Muscle layer of colon (tissue), 2 donors: ENCODE results near the gene DLG1.
"Not testable (repeated sequence)": the region's sequence is repeated elsewhere in the genome, so short reads cannot be mapped to it uniquely, and the experiment has no call there.

Experiments used
- H3K27ac ChIP-seq: one replicate; pipeline ENCODE4 v1.7.0; 2013; ENCODE audit warnings: low read depth, mild to moderate bottlenecking, low read length, moderate library complexity
- H3K27me3 ChIP-seq, 2 donors: one replicate each; pipeline ENCODE4 v1.7.0; 2013; ENCODE audit warnings: low read length in 2 of 2, mild to moderate bottlenecking in 2 of 2; ENCODE audit not compliant: insufficient read depth in 2 of 2, control insufficient read depth in 1 of 2
- H3K36me3 ChIP-seq: one replicate; pipeline ENCODE4 v1.7.0; 2013; ENCODE audit warnings: mild to moderate bottlenecking, low read length; ENCODE audit not compliant: insufficient read depth
- H3K4me1 ChIP-seq: one replicate; pipeline ENCODE4 v1.7.0; 2013; ENCODE audit warnings: mild to moderate bottlenecking, low read length; ENCODE audit not compliant: insufficient read depth
- H3K4me3 ChIP-seq, 2 donors: one replicate each; pipeline ENCODE4 v1.7.0; 2013; ENCODE audit warnings: low read length in 2 of 2, low read depth in 1 of 2, mild to moderate bottlenecking in 1 of 2, moderate library complexity in 1 of 2
- H3K9ac ChIP-seq: one replicate; pipeline ENCODE4 v1.7.0; 2013; ENCODE audit warnings: low read length
- H3K9me3 ChIP-seq: one replicate; pipeline ENCODE4 v1.7.0; 2013; ENCODE audit warnings: mild to moderate bottlenecking, low read length
- donor health status: abdominal sarcoma.
- donor health status: Adenocarcinoma of cecum.

The DLG1 gene

DNA sequence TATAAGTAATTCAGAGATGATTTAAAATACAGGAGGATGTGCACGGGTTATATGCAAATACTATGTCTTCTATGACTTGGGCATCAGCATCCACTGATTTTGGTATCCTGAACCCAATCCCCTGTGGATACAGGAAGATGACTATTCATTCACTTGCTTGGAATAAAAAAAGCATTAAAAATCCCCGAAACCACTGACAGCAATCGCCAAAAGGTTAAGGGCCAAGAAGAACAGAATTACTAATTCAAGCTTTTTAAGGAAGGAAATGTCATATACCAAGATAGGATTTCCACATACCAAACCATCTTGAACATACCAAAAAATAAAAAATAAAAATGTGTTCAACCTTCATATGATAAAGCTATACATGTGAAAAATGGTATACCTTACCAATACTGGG is 93.7 kb downstream of the DLG1 start:
- Histone ChIP-seq H3K4me3 (no peak overlapping the region), H3K9me3 (no peaks in the 10 kb centered on the region), H3K9ac (no peak overlapping the region), H3K27me3 (no peaks in the 10 kb centered on the region), H3K4me1 (peaks cover 31% of the 10 kb centered on the region), H3K27ac (no peak overlapping the region), H3K36me3 (no peaks in the 10 kb centered on the region)

DNA sequence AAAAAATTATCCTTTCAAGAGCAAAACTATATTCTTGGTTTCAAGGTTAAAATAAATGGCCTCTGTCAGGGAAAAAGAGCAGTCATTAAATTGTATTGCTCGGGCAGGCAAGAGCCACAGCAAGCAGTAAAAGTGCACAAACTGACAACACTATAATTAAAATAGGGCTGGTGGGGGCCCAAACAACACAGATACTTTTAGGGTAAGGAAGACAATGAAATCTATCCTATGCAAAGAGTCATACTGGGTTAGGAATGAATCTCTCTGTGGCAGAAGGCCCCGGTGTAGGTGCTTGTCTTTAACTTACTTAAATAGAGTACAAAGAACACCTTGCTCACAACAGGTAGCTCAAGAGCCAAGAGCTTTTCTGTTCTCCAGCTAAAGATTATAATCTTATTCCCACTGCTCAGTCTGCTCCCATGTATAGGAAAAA is 94.7 kb downstream of the DLG1 start:
- Histone ChIP-seq H3K9me3 (no peaks in the 10 kb centered on the region), H3K27me3 (no peaks in the 10 kb centered on the region), H3K4me3 (no peak overlapping the region), H3K9ac (no peak overlapping the region), H3K36me3 (no peaks in the 10 kb centered on the region), H3K27ac (no peak overlapping the region), H3K4me1 (peaks cover 26% of the 10 kb centered on the region)

DNA sequence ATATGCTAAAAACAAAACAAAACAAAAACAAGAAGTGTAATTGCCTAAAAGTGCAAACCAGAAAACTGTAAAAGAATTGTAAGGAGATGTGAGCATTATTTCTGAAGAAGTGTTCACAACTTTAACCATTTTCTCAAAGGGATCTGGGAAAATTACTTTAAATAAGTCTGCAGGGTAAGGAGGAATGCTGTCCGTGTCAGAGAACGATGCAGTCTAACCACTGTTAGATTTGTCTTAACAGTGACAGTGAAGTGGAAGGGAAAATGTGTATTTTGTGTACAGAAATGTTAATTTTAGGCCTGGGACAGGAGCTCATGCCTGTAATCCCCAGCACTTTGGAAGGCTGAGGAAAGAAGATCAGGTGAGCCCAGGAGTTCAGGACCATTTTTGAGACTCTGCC is 95.7 kb downstream of the DLG1 start:
- Histone ChIP-seq H3K9ac (no peak overlapping the region), H3K27me3 (no peaks in the 10 kb centered on the region), H3K9me3 (no peaks in the 10 kb centered on the region)

DNA sequence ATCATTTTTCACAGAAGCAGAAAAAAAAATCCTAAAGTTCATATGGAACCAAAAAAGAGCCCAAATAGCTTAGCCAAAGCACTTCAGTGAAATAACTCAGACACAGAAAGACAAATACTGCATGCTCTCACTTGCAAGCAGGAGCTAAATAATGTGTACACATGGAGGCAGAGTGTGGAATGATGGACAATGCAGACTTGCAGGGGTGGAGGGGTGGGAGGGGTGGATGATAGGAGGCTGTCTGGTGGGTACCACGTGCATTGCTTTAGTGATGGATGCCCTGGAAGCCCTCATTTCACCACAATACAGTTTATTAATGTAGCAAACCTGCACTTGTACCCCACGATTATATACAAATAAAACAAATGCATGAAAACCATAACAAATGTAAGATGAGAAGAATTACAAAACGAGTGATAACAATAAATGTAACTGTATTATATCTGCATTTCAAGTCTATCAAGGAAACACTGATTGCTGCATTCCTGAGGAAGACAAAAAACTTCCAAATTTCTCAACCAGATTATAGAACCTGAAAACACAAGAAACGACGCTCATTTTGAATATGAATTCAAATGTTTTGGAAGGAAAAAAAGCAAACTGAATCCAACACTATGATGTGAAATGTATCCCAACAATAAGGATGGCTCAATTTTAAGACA is 96.5 kb downstream of the DLG1 start:
- no peak overlapping the region for H3K9ac ChIP-seq
- no peak overlapping the region for H3K27ac ChIP-seq
- peaks cover 26% of the 10 kb centered on the region for H3K4me1 ChIP-seq
- H3K36me3 ChIP-seq: no peaks in the 10 kb centered on the region
- H3K9me3 ChIP-seq: no peaks in the 10 kb centered on the region
- no peak overlapping the region for H3K4me3 ChIP-seq
- no peaks in the 10 kb centered on the region for H3K27me3 ChIP-seq

More for the DNA sequence above, 95.7 kb downstream of the DLG1 start:
- Histone ChIP-seq H3K36me3 (no peaks in the 10 kb centered on the region), H3K27ac (no peak overlapping the region), H3K4me1 (peaks cover 26% of the 10 kb centered on the region), H3K4me3 (no peak overlapping the region)

DNA sequence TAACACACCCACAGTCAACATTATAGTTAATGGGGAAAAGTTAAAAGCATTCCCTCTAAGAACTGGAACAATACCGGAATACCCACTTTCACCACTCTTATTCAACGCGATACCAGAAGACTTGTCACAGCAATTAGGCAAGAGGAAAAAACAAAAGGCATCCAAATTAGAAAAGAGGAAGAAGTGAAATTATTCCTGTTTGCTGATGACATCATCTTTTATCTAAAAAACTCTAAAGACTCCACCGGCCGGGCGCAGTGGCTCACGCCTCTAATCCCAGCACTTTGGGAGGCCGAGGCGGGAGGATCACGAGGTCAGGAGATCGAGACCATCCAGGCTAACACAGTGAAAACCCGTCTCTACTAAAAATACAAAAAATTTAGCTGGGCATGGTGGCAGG is 97.6 kb downstream of the DLG1 start:
- peaks cover 26% of the 10 kb centered on the region for H3K4me1 ChIP-seq
- not testable (repeated sequence) for H3K36me3 ChIP-seq, H3K27me3 ChIP-seq, H3K4me3 ChIP-seq, H3K27ac ChIP-seq, H3K9me3 ChIP-seq, H3K9ac ChIP-seq

DNA sequence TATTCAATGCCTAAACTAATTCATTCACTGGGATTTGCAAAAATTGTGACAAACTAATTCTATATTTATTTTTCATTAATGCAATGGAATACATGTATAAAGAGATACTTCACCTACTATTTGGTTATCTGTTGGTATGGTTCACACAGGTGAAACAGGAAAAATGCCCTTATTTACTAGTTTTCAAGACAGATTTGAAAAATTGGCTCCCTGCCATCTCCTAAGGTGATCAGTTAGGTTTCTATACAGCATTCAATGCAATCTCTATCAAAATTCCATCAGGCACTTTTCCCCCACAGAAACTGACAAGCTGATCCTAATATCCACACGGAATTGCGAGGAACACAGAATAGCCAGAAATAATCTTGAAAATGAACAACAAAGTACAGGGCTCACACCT is 101.1 kb downstream of the DLG1 start:
- no peaks in the 10 kb centered on the region for H3K4me1 ChIP-seq
- no peaks in the 10 kb centered on the region for H3K27me3 ChIP-seq
- no peak overlapping the region for H3K27ac ChIP-seq
- no peak overlapping the region for H3K9ac ChIP-seq
- no peaks in the 10 kb centered on the region for H3K36me3 ChIP-seq
- no peaks in the 10 kb centered on the region for H3K9me3 ChIP-seq
- H3K4me3 ChIP-seq: no peak overlapping the region

DNA sequence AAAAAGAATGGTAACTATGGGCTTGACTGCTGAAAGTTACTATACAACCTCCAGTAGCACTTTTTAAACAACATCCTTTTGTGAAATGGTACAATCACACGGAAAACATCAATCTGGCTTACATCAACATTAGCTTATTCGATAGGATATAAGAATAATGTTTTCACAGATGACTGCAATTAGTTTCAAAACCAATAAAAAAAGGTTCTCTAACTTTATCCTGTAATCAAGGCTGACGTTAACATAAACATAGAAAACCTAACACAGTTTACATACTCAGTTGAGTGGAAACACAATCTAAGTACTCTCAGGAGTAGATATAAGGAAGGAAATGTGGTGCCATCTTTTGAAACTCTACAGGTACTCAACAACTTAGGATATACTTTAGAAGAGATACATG is 102.2 kb downstream of the DLG1 start:
- Histone ChIP-seq H3K27me3 (no peaks in the 10 kb centered on the region), H3K4me3 (no peak overlapping the region), H3K9me3 (no peaks in the 10 kb centered on the region), H3K9ac (no peak overlapping the region), H3K27ac (no peak overlapping the region), H3K36me3 (no peaks in the 10 kb centered on the region), H3K4me1 (no peaks in the 10 kb centered on the region)

DNA sequence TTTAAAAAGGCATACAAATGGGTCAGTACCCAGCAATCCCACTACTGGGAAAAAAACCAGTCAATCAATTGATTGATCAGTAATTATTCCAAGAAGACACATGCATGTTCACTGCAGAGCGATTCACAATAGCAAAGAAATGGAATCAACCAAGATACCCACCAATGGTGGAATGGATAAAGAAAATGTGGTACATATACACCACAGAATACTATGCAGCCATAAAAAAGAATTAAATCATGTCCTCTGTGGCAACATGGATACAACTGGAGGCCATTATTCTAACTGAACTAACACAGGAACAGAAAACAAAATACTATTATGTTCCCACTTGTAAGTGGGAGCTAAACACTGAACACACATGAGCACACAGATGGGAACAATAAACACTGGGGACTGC is 103.1 kb downstream of the DLG1 start:
- H3K27me3 ChIP-seq: no peaks in the 10 kb centered on the region
- no peak overlapping the region for H3K4me3 ChIP-seq
- no peaks in the 10 kb centered on the region for H3K4me1 ChIP-seq
- no peaks in the 10 kb centered on the region for H3K36me3 ChIP-seq
- H3K9ac ChIP-seq: no peak overlapping the region
- no peaks in the 10 kb centered on the region for H3K9me3 ChIP-seq
- H3K27ac ChIP-seq: no peak overlapping the region

DNA sequence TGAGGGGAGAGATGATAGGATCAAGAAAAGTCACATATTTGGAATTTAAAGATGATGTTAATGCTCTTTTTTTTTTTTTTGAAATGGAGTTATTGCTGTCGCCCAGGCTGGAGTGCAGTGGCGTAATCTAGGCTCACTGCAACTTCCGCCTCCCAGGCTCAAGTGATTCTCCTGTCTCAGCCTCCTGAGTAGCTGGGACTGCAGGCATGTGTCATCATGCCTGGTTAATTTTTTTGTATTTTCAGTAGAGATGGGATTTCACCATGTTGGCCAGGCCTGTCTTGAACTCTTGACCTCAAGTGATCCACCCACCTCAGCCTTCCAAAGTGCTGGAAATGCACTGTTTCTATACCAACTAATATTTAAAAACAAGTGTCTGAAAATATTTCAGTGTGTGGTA is 104.7 kb downstream of the DLG1 start:
- H3K9me3 ChIP-seq, H3K9ac ChIP-seq: not testable (repeated sequence)

DNA sequence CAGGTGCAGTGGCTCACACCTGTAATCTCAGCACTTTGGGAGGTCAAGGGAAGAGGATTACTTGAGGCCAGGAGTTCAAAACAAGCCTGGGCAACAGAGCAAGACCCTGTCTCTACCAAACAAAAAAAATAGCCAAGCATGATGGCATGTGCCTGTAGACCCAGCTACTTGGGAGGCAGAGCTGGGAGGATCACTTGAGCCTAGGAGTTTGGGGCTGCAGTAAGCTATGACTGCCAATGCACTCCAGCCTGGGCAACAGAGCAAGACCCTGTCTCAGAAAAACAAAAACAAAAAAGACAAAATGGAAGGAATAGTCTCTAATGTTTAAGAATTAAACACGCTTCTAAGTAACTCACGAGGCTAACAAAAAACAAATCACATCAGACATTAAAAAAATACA is 106.5 kb downstream of the DLG1 start:
- no peak overlapping the region for H3K9ac ChIP-seq
- no peaks in the 10 kb centered on the region for H3K4me1 ChIP-seq
- H3K9me3 ChIP-seq: no peaks in the 10 kb centered on the region
- no peak overlapping the region for H3K27ac ChIP-seq
- H3K36me3 ChIP-seq: no peaks in the 10 kb centered on the region
- H3K4me3 ChIP-seq: no peak overlapping the region
- no peaks in the 10 kb centered on the region for H3K27me3 ChIP-seq

More for the DNA sequence above, 104.7 kb downstream of the DLG1 start:
- not testable (repeated sequence) for H3K27me3 ChIP-seq, H3K36me3 ChIP-seq, H3K4me3 ChIP-seq, H3K4me1 ChIP-seq, H3K27ac ChIP-seq

DNA sequence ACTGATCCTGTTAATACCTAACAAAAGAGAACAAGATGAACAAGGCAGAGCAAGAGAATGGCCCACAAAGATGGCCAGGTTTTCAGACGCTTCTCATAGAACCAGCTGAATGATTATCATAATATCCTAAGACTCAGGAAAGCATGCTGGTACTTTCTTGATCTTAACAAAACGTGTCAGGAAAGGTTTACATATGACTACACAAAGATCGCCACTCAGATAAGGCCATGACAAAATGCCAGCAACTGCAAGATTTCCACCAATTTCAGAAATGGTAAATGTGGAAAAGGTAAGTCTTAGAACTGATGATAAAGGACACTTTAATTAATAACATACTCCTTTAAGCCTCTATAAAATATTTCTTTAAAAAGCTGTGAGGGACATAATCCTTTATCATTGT is 108.8 kb downstream of the DLG1 start:
- H3K9me3 ChIP-seq: no peaks in the 10 kb centered on the region
- no peak overlapping the region for H3K4me3 ChIP-seq

DNA sequence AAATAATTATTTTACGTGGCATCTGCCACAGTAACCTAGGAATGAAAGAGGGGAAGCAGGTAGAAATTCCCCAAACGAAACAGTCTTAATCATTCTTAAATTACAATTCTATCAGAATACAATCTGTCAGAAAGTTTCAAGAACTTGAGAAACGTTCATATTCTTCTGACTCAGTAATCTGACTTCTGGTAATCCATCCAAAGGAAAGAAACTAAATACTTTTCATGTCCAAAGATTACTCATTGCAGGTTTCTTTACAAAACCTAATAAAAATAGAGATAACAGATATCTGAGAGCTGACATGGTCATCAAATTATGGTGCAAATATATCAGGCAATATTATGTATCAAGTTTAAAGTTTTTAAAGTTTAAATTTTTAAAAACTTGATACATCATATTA is 109.4 kb downstream of the DLG1 start:
- H3K4me3 ChIP-seq: no peak overlapping the region
- no peak overlapping the region for H3K27ac ChIP-seq
- no peaks in the 10 kb centered on the region for H3K27me3 ChIP-seq
- H3K9ac ChIP-seq: no peak overlapping the region
- no peaks in the 10 kb centered on the region for H3K36me3 ChIP-seq
- H3K9me3 ChIP-seq: no peaks in the 10 kb centered on the region
- H3K4me1 ChIP-seq: no peaks in the 10 kb centered on the region

More for the DNA sequence above, 108.8 kb downstream of the DLG1 start:
- H3K27me3 ChIP-seq: no peaks in the 10 kb centered on the region
- no peak overlapping the region for H3K9ac ChIP-seq
- H3K36me3 ChIP-seq: no peaks in the 10 kb centered on the region
- H3K27ac ChIP-seq: no peak overlapping the region
- no peaks in the 10 kb centered on the region for H3K4me1 ChIP-seq
